Right renal cortex interstitium (tissue), 3 donors: ENCODE results near the gene IMPG1. TPM values are rescaled to one million over a fixed set of nuclear protein-coding genes. Genes with fewer than 3 reads are reported as not detected.
A peak's percentile ranks its signal among the peaks of the same experiment; 100 is the strongest.
"Not testable (repeated sequence)": the region's sequence is repeated elsewhere in the genome, so short reads cannot be mapped to it uniquely, and the experiment has no call there.

Experiments
- DNase-seq, 3 donors: peaks; one replicate each; pipeline ENCODE4 v3.0.0-alpha.2; 2013; ENCODE audit warnings: low read depth in 3 of 3, low spot score in 2 of 3
- polyA plus RNA-seq, 3 donors: library from polyadenylated mRNA; unstranded; fragments of 120-200 nt; gene quantifications; one replicate each; pipeline ENCODE4 v1.2.1, GENCODE V29; 2013; ENCODE audit not compliant: insufficient read length in 3 of 3

The IMPG1 gene
- polyA plus RNA-seq, 3 donors, result 1.9 to 2.2 (median 1.9) TPM

- DNase-seq, result not testable (repeated sequence)
Observed at GRCh38 chr6:75900216-75900615, 172.2 kb downstream of the IMPG1 start.

GRCh38 chr6:75896526-75896925 is 175.9 kb downstream of the IMPG1 start:
- no peak for DNase-seq

DNA sequence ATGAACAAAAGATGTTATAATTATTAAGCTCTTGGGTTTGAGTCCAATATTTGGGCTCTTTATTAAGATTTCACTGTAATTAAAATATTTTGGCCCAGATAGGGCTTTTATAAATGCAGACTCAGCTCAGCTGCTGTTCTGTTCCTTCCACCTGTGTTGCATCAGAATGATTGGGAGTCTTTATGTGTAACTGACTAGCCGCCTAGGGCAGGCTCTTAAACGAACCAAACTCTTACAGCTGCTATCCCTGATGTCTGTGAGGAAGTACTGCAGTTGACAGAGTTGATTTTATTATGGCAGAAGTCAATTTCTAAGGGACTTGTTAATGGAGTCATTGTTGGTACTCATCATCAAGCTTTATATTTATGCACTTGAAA is 178.7 kb downstream of the IMPG1 start:
- DNase-seq, result no peak

DNA sequence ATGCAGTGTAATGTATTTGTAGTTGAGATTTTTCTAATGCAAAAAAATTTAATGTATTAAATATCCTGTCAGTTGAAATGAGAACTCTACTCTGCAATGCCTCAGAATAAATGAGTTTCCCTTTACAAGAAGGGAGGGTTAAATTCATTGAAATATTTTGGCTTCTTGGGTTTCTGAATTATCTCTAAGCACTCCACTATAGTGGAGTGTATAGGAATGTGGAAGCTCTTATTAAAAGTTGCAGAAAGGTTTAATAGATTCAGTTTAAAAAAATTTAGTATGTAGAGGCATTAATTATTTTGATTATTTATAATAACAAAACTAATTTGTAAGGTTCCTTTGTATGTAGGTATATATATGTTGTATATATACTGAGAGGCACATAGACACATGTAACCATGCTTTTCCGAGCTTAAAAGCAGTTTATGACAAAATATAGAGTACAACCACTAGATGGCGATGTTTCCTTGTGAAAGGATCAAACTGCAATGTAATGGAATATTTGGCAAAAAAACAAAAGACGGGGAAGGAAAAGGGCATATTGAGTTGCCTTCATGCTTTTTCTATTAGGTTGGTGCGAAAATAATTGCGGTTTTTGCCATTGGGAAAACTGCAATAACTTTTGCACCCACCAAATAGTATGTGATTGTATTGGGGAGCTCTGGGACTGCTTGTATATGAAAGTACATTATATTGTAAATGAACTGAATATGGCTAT is 179.2 kb downstream of the IMPG1 start:
- peak; percentile 52 to 53 (median 53) for DNase-seq

- DNase-seq, result no peak
Observed at GRCh38 chr6:75892384-75892783, 180.1 kb downstream of the IMPG1 start.

- no peak for DNase-seq
Observed at GRCh38 chr6:75884822-75885221, 187.6 kb downstream of the IMPG1 start.

DNA sequence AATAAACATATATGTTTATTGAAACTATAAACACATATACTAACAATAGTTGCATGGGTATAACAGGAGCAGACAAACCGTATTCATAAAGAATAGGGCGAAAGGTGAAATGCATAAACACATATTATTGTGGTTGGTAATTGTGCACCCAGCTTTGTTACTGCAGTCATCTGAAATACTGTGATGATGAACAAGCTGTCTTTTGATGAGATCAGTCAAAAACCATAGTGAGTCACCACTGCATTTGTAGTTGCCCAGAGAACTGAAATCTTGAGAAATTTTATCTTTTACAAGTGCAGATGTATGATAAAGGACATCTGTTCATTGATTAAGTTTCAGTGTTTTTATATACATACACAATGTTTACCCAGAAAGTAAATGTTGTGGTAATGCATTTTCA is 189.7 kb downstream of the IMPG1 start:
- DNase-seq, result no peak

DNA sequence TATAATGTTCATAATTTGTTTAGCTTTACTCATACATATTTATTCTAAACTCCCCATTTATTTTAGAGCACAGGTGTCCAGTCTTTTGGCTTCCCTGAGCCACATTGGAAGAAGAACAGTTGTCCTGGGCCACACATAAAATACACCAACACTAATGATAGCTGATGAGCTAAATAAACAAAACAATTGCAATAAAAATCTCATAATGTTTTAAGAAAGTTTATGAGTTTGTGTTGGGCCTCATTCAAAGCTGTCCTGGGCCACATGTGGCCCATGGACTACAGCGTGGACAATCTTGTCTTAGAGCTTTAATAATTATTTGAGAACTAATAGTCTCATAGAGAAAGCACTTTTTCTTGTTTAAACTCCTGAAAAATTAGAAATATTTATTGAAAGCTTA is 192.2 kb downstream of the IMPG1 start:
- no peak for DNase-seq

DNA sequence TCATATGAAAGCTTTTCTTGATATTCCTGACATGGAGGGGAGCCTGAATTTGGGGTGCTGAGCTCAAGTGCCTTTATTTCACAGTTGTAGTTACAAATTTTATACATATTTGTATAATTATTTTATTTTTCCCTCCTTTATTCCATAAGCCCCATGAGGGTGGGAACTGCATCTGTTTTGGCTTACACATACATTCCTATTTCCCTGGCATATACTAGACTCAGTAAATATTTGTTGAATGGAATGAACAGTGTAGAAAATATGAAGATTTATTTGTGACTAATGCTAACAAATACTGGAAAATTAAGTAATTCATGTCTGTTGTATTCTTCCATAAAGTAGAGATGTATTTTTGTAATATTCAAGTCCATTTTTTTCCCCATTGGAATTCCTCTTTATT is 196.3 kb downstream of the IMPG1 start:
- DNase-seq, result no peak

DNA sequence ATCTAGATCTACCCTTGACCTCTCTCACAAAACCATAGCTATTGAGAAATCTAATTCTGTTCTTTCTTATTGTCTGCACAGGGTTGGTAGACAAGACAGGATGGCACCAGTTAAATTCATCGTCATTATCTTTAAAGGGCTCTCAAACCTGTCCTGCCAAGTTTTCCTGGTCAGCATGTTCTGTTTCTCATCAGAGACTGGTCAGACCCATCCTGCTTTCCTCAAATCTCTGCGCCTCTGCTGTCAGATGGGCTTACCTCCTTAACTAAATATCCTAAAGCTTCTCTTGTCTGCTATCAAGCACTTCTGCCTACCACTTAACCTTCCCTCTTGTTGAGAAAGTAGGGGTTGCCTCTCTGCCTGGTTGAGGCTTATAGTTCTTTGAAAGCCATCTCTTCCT is 198.2 kb downstream of the IMPG1 start:
- DNase-seq, result no peak
